Measurements from ENCODE around the gene TUBG1. TPM values are rescaled to one million over a fixed set of nuclear protein-coding genes. Genes with fewer than 3 reads are reported as not detected.

TUBG1 gene
- total and polyA plus RNA-seq, 9 of the 15 experiments (the other 6 are each of a cell fraction or from before 2014, with no cell fraction given), result 33.1 to 147 (median 66.0) TPM

GRCh38 chr17:42629411-42630009 is 20.0 kb downstream of the TUBG1 start (continued):
- TF ChIP-seq MAZ (CRISPR knock-in tag; conservative IDR thresholded peaks at IDR 0.05 in 1 of 2, IDR thresholded peaks at IDR 0.05 in 1 of 2) (no peak), NR3C1 (CRISPR knock-in tag; IDR thresholded peaks at IDR 0.05) (no peak), ETV6 (IDR thresholded peaks at IDR 0.05; ENCODE audit: borderline replicate concordance in 1 of 2, low read depth in 2 of 2, low read length in 1 of 2) (no peak), ETV6 (CRISPR knock-in tag; IDR thresholded peaks at IDR 0.05; ENCODE audit: borderline replicate concordance) (no peak), MTA3 (IDR thresholded peaks at IDR 0.05; ENCODE audit: borderline replicate concordance) (no peak), BRF2 (IDR thresholded peaks at IDR 0.05; ENCODE audit: borderline replicate concordance, insufficient read depth, insufficient read length) (no peak), ZNF644 (tag; IDR thresholded peaks at IDR 0.05; ENCODE audit: low read depth) (no peak), SREBF2 (CRISPR knock-in tag; IDR thresholded peaks at IDR 0.05) (no peak), MCM5 (IDR thresholded peaks at IDR 0.05; ENCODE audit: low read depth) (no peak), MTA2 (IDR thresholded peaks at IDR 0.05; ENCODE audit: low read depth) (peak; percentile 83), ASH1L (IDR thresholded peaks at IDR 0.05; ENCODE audit: borderline replicate concordance, low read depth, partially characterized antibody) (no peak), SMAD3 (CRISPR knock-in tag; conservative IDR thresholded peaks at IDR 0.05) (no peak), TBP (optimal IDR thresholded peaks at IDR 0.05; ENCODE audit: low read depth, low read length) (no peak), ILF3 (IDR thresholded peaks at IDR 0.05; ENCODE audit: borderline replicate concordance) (no peak), ZBTB5 (IDR thresholded peaks at IDR 0.05) (no peak), BCLAF1 (IDR thresholded peaks at IDR 0.05; ENCODE audit: borderline replicate concordance in 1 of 2, control insufficient read depth in 1 of 2, low read depth in 2 of 2, low read length in 1 of 2) (no peak), TARDBP (IDR thresholded peaks at IDR 0.05) (no peak), RBM34 (IDR thresholded peaks at IDR 0.05; ENCODE audit: borderline replicate concordance, insufficient read depth, low read length) (no peak), CCAR2 (IDR thresholded peaks at IDR 0.05; ENCODE audit: low read depth, low read length) (no peak), DEAF1 (CRISPR knock-in tag; IDR thresholded peaks at IDR 0.05) (no peak), RB1 (IDR thresholded peaks at IDR 0.05; ENCODE audit: low read depth) (no peak)
